HL-60/S4 (cell line): ENCODE data around the gene DNAJA3.

Experiments used
- in situ Hi-C: fragments of 300-500 bp; cut with MboI; formaldehyde crosslinking; loops from 2 replicates; pipeline ENCODE4 v1.14.3; 2022; ENCODE audit warnings: low sequenced_read_pairs

Gene DNAJA3

GRCh38 chr16:4404967-4405696, 20.5 kb upstream of the DNAJA3 start:
- in situ Hi-C loops: no loop called here

- in situ Hi-C loops: no loop called here
Measured at GRCh38 chr16:4407543-4408322, 17.9 kb upstream of the DNAJA3 start.

- in situ Hi-C loops: no loop called here
Measured at GRCh38 chr16:4408323-4408690, 17.4 kb upstream of the DNAJA3 start.

GRCh38 chr16:4409081-4409932, 16.4 kb upstream of the DNAJA3 start:
- in situ Hi-C loops: no loop called here

GRCh38 chr16:4410335-4411075, 15.2 kb upstream of the DNAJA3 start:
- in situ Hi-C loops: no loop called here

GRCh38 chr16:4411684-4412083, 14.0 kb upstream of the DNAJA3 start:
- in situ Hi-C loops: no loop called here

GRCh38 chr16:4412159-4412558, 13.5 kb upstream of the DNAJA3 start:
- in situ Hi-C loops: no loop called here

- in situ Hi-C loops: no loop called here
Measured at GRCh38 chr16:4412854-4413253, 12.8 kb upstream of the DNAJA3 start.

- in situ Hi-C loops: no loop called here
Measured at GRCh38 chr16:4414187-4414917, 11.3 kb upstream of the DNAJA3 start.

GRCh38 chr16:4415538-4416199, 10.0 kb upstream of the DNAJA3 start:
- in situ Hi-C loops: no loop called here

- in situ Hi-C loops: no loop called here
Measured at GRCh38 chr16:4416200-4417032, 9.3 kb upstream of the DNAJA3 start, which contains the start of gene CORO7. CORO7 (minus strand) TSS chr16:4416596; CDS start chr16:4416518, 78 bp downstream.

GRCh38 chr16:4419402-4419959, 6.2 kb upstream of the DNAJA3 start:
- in situ Hi-C loops: no loop called here

- in situ Hi-C loops: no loop called here
Measured at GRCh38 chr16:4420505-4421105, 5.1 kb upstream of the DNAJA3 start.

GRCh38 chr16:4426021-4426684, 485 bp downstream of the DNAJA3 start:
- in situ Hi-C loops: no loop called here

- in situ Hi-C loops: no loop called here
Measured at GRCh38 chr16:4426722-4427372, 1.2 kb downstream of the DNAJA3 start.

GRCh38 chr16:4428500-4428899, 2.8 kb downstream of the DNAJA3 start:
- in situ Hi-C loops: no loop called here

GRCh38 chr16:4431023-4431422, 5.4 kb downstream of the DNAJA3 start:
- in situ Hi-C loops: no loop called here
